Measurements from ENCODE around the gene TRIM45.
"Not testable (repeated sequence)": the region's sequence is repeated elsewhere in the genome, so short reads cannot be mapped to it uniquely, and the experiment has no call there.

The TRIM45 gene, protein sequence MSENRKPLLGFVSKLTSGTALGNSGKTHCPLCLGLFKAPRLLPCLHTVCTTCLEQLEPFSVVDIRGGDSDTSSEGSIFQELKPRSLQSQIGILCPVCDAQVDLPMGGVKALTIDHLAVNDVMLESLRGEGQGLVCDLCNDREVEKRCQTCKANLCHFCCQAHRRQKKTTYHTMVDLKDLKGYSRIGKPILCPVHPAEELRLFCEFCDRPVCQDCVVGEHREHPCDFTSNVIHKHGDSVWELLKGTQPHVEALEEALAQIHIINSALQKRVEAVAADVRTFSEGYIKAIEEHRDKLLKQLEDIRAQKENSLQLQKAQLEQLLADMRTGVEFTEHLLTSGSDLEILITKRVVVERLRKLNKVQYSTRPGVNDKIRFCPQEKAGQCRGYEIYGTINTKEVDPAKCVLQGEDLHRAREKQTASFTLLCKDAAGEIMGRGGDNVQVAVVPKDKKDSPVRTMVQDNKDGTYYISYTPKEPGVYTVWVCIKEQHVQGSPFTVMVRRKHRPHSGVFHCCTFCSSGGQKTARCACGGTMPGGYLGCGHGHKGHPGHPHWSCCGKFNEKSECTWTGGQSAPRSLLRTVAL

GRCh38 chr1:117121589-117122329, at the start of gene TRIM45:
TSS of gene TRIM45 (minus strand) at chr1:117121749. CDS start at chr1:117121201, 548 bp downstream.
- DNase-seq (ENCODE audit: low spot score) = peak; percentile 95

DNA sequence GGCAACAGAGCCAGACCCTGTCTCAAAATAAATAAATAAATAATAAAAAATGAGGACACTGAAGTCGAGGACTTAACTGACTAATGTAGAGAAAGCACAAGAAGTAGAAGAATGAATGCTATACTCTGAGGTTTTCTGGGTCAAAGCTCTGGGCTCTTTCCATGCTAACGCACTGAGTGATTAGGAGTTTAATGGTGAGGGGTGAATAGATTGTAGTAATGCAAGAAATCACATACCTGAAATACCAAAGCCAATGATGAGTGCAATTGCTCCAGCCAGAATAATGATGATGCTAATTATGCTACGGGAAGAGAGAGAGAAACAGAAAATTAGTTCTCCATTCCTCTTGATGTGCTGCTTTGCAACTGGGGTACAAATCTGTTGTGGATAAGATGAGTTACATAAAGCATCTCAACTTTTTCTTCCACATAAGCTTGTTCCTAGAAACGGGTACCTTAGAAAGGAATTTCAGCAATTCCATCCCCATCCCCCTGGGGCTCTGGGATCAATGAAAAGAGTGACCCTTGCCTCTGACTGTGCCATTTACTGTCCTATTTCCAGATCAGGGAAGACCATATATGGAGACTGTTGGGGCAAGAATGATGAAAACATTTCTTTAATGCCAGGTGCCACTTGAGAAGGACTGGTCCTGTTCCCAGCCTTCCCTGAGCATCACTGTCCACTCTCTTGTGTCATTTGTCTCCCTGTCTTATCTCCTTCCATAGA, 48.5 kb upstream of the TRIM45 start:
- DNase-seq (ENCODE audit: low spot score) = no peak

GRCh38 chr1:117167402-117167801, 45.9 kb upstream of the TRIM45 start:
- DNase-seq (ENCODE audit: low spot score) = no peak

DNA sequence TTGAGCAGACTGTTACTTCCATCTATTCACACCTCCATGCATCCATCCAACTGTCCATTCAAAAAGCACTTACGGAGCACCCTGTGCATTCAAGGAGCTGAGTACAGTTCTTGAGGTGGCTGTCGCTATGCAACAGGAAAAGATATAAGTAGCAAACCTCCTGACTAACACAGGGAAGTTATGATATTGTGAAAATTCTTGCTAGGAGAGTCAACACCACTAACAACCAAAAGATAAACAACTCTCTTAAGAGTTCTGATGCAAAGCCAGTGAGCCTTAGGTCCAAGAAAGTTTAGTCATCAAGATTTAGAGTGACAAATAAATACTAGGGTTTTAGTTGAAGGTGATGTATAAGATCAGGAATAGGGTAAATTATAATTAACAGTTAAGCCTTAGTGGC, 44.5 kb upstream of the TRIM45 start:
- DNase-seq (ENCODE audit: low spot score) = no peak

DNA sequence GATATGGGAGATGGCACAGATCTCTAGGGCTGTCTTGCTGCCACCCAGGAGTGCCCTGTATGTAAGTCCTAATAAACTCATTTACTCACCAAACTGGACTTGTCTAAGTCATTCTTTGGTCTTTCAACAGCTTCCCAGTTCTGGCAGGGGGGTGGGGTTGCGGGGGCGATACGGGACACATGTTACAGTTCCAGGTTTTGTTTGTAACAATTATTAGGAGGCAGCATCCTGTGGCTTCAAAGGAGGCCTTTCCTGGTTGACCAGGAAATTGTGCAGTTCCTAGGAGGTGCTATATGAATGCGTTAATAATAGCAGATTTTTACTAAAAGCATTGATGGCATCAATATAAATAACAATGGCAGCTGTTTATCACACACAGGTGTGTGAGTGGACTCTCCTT, 42.7 kb upstream of the TRIM45 start:
- DNase-seq (ENCODE audit: low spot score) = no peak

DNA sequence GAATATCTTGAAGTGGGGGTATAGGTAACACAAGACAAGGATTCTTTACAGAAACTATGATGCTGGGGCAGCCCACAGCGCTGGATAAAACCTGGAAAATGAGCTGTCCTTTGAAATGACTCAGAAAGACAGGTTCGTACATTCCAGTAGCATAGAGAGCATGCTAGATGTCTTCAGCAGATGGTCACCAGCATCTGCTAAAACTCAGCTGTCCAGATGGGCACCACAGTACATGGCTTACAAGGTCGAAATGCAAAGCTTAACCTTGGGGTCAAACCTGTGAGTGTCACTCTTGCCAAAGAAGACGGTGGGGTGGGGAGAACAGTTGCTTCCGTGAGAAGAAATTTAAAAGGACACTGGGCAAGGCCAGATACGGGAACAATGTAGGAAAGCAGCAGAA, 41.3 kb upstream of the TRIM45 start:
- DNase-seq (ENCODE audit: low spot score) = no peak

DNA sequence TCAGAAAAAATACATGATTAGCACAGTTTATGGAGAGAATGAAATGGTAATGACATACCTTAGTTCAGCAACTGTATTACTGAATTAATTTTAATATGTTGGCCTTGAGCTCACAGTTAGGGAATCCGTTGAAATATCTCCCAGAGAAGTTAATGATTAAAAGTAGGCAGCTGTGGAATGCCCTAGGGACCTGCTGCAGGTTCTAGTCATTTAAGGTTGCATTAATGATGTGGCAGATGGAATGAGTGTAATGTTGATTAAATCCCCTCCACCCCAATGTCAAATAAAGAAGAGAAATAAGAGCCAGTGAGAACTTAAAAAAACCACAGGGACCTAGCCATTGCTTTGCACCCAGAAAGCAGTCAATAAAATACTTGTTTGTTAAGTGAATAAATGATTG, 40.3 kb upstream of the TRIM45 start:
- DNase-seq (ENCODE audit: low spot score) = no peak

DNA sequence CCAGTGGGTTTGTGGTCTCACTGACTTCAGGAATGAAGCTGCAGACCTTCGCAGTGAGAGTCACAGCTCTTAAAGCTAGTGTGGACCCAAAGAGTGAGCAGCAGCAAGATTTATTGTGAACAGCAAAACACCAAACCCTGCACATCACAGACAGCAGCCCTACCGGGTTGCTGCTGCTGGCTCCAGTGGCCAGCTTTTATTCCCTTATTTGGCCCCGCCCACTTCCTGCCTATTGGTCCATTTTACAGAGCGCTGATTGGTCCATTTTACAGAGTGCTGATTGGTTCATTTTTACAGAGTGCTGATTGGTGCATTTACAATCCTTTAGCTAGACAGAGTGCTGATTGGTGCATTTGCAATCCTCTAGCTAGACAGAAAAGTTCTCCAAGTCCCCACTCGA, 29.8 kb upstream of the TRIM45 start:
- not testable (repeated sequence) for DNase-seq (ENCODE audit: low spot score)

- no peak for DNase-seq (ENCODE audit: low spot score)
Measured at GRCh38 chr1:117150316-117150715, 28.8 kb upstream of the TRIM45 start.

- no peak for DNase-seq (ENCODE audit: low spot score)
Measured at GRCh38 chr1:117147856-117148588, 26.5 kb upstream of the TRIM45 start.

DNA sequence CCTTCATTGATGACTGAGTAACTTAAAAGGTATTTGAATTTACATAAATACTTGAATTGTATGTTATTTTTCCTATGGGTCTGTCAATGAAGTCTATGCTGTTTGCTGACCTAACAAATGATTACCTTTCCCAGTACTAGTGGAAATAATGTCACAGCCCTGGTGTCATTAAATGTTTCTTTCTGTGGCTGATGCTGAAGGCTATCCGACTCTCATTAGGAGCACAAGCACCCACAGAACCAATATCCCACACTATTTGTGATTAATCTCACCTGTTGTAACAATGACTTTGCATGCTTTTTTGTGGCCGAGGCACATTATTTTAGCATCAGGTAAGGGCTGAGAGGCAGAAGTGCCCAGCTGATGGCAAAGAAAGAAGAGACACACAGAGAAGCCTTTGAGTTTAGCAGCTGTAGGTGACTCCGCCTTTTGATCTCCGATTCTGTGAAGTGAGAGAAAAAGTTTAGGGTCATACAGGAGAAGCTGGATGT, 25.8 kb upstream of the TRIM45 start:
- no peak for DNase-seq (ENCODE audit: low spot score)

DNA sequence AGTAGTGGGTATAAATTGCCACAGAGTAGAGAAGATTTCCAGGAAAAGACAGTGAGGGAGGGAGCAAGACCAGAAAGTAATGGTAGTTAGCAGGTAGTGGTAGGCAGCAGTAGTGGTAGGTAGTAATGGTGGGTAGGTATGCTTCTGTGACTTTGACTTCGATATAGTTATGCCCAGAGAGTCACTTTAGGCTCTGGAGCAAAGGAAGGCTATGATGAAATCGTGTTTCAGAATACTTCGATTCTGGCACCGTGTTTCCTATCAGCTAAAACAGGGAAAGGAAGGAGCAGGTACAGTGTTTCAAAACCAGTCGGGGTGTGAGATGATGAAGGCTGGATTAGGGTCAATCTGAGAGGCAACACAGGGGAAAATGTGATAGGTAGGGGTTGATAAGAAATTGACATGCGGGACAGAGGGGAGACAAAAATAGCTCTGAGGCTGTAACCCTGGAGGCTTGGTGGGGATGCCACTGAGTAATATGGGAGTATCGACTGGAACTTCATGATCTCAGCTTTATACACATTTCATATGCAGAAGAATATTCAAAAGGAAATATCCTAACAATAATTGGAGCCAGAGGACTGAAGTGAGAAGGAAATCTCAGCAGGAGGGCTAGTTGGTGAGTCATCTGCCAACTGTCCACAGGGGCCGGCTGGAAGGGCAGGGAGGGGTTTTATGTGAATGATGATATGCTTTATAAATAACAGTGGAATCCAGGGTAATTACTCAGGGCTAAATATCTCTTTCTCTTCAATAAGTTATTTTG, 25.2 kb upstream of the TRIM45 start:
- peak; percentile 40 for DNase-seq (ENCODE audit: low spot score)

DNA sequence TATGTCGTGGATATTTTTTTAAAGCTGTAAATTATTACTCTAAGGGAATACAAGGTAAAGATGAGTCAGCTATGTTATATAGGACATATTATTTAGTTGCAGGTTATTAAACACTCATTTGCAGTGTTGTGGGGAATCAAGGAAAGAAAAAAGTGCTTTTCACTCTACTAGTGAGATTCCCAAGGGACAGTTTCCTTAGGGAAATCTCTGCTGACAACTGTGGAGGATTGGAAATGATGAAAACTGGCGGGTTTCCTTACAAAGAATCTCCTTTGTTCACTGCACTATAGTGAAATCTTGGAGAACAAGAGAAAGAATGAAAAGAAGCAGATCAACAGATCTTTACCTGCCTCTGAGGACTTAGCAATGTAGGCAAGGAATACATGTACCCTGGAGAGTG, 24.5 kb upstream of the TRIM45 start:
- no peak for DNase-seq (ENCODE audit: low spot score)

DNA sequence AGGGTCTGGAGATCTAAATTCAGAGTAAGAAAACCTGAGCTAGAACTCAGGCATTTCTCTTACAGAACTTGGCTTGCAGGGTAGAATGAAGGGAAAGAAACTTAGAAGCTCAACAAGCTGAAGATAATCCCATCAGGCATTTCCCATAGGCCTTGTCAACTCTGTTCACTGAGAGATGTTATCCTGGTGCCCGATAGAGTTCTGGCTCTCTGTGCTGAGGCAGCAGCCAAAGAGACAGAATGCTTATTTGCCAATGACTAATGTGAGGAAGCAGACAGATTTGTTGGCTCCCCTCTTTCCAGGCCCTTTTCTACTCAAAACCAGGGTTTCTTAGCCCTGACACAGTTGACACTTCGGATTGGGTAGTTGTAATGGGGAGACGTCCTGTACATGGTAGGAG, 22.3 kb upstream of the TRIM45 start:
- DNase-seq (ENCODE audit: low spot score) = no peak

- DNase-seq (ENCODE audit: low spot score) = no peak
Measured at GRCh38 chr1:117143172-117143571, 21.6 kb upstream of the TRIM45 start.

DNA sequence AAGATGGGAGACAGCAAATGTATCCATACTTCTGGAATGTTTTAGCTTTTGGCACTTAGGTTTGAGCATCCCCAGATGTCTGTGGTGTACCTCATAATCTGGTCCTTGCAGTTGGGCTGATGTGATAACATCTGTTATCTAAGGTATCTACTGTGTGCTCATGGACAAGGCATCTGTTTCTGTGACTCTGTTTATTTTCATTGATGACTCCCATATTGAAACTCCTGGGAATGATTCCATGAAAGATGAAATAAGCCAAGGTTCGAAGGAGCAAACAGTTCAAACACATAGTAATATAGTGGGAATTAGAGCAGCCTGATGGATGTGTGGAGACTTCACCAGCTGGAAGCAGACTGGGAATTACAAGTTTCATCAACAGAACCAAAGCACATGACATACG, 20.7 kb upstream of the TRIM45 start:
- no peak for DNase-seq (ENCODE audit: low spot score)

- no peak for DNase-seq (ENCODE audit: low spot score)
Measured at GRCh38 chr1:117138561-117138960, 17.0 kb upstream of the TRIM45 start.

DNA sequence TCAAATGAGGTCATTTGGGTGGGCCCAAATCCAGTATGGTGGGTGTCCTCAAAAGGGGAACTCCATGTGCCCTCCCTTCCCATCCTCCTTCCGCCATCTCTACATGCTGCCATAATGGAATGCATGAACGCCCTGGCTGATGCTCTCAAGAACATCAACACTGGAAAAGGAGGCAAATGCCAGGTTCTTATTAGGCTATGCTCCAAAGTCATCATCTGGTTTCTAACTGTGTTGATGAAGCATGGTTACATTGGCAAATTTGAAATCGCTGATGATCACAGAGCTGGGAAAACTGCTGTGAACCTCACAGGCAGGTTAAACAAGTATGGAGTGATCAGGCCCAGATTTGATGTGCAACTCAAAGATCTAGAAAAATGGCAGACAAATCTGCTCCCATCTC, 16.6 kb upstream of the TRIM45 start:
- DNase-seq (ENCODE audit: low spot score) = no peak

GRCh38 chr1:117137281-117137855, 15.8 kb upstream of the TRIM45 start:
- no peak for DNase-seq (ENCODE audit: low spot score)

- DNase-seq (ENCODE audit: low spot score) = no peak
Measured at GRCh38 chr1:117136749-117137148, 15.2 kb upstream of the TRIM45 start.
